Keratinocyte (primary cell): ENCODE results near the gene RNF150. TPM values are rescaled to one million over a fixed set of nuclear protein-coding genes. Genes with fewer than 3 reads are reported as not detected.

Experiments
- DNase-seq: peaks from one replicate; pipeline ENCODE4 v3.0.0-alpha.2; 2011; ENCODE audit warnings: low read depth, missing footprints, low spot score
- FAIRE-seq: peaks from 2 replicates; lab custom pipeline; 2011; peaks lifted over from hg19 to GRCh38; lab: Jason Lieb, UNC
- H2AFZ ChIP-seq: 2 replicates; pipeline ENCODE4 v1.6.0; 2012; ENCODE audit warnings: low read length, control low read depth, inconsistent platforms; ENCODE audit not compliant: control insufficient read depth
- H3K27ac ChIP-seq: 2 replicates; pipeline ENCODE4 v1.5.1; 2011; ENCODE audit warnings: low read length; ENCODE audit not compliant: control insufficient read depth, insufficient read depth
- H3K27me3 ChIP-seq: 3 replicates; pipeline ENCODE4 v1.6.0; 2011; ENCODE audit warnings: low read length; ENCODE audit not compliant: control insufficient read depth, insufficient read depth; ENCODE audit errors: extremely low read depth
- H3K36me3 ChIP-seq, 2 experiments: 2 replicates in 1 of 2; 3 replicates in 1 of 2; pipeline ENCODE4 v1.5.1; 2011; ENCODE audit warnings: low read length in 2 of 2, mild to moderate bottlenecking in 1 of 2; ENCODE audit not compliant: control insufficient read depth in 2 of 2, insufficient read depth in 2 of 2; ENCODE audit errors: extremely low read depth in 1 of 2
- H3K4me1 ChIP-seq: 3 replicates; pipeline ENCODE4 v1.5.1; 2011; ENCODE audit warnings: low read length; ENCODE audit not compliant: control insufficient read depth, insufficient read depth; ENCODE audit errors: extremely low read depth
- H3K4me2 ChIP-seq: 3 replicates; pipeline ENCODE4 v1.6.0; 2011; ENCODE audit warnings: low read depth, low read length; ENCODE audit not compliant: control insufficient read depth, insufficient read depth; ENCODE audit errors: extremely low read depth
- H3K4me3 ChIP-seq, 3 experiments: fragments of 200-600 bp in 1 of 3; sonication (generic) in 1 of 3; 2 replicates in 2 of 3; 3 replicates in 1 of 3; pipeline ENCODE4 v1.5.1; 2011 to 2016; ENCODE audit warnings: low read length in 3 of 3, mild to moderate bottlenecking in 3 of 3, control low read depth in 2 of 3, inconsistent platforms in 1 of 3, low read depth in 1 of 3, mixed read lengths in 1 of 3, mixed run types in 1 of 3, moderate library complexity in 1 of 3; ENCODE audit not compliant: control insufficient read depth in 2 of 3, insufficient read depth in 2 of 3; ENCODE audit errors: extremely low read depth in 1 of 3
- H3K79me2 ChIP-seq: 2 replicates; pipeline ENCODE4 v1.6.0; 2012; ENCODE audit warnings: low read length; ENCODE audit not compliant: control insufficient read depth, insufficient read depth
- H3K9ac ChIP-seq: 3 replicates; pipeline ENCODE4 v1.6.0; 2011; ENCODE audit warnings: low read length; ENCODE audit not compliant: control insufficient read depth, insufficient read depth; ENCODE audit errors: extremely low read depth
- H3K9me1 ChIP-seq: 3 replicates; pipeline ENCODE4 v1.6.0; 2011; ENCODE audit warnings: low read length; ENCODE audit not compliant: control insufficient read depth, insufficient read depth; ENCODE audit errors: extremely low read depth
- H3K9me3 ChIP-seq: 2 replicates; pipeline ENCODE4 v1.5.1; 2012; ENCODE audit warnings: low read depth, low read length; ENCODE audit not compliant: control insufficient read depth
- H4K20me1 ChIP-seq: 3 replicates; pipeline ENCODE4 v1.6.0; 2011; ENCODE audit warnings: low read length; ENCODE audit not compliant: control insufficient read depth, insufficient read depth; ENCODE audit errors: extremely low read depth
- CTCF ChIP-seq, 3 experiments: IDR thresholded peaks in 1 of 3; conservative IDR thresholded peaks in 1 of 3; optimal IDR thresholded peaks in 1 of 3; 2 replicates in 2 of 3; 3 replicates in 1 of 3; pipeline versions ENCODE3 to v1.5.1; 2011; ENCODE audit warnings: low read length in 3 of 3, mild to moderate bottlenecking in 3 of 3, moderate library complexity in 2 of 3, control low read depth in 1 of 3, inconsistent platforms in 1 of 3; ENCODE audit not compliant: insufficient read depth in 2 of 3; ENCODE audit errors: extremely low read depth in 1 of 3
- EZH2 ChIP-seq: IDR thresholded peaks from one replicate; pipeline ENCODE4 v1.6.1; 2012; ENCODE audit warnings: inconsistent platforms, mild to moderate bottlenecking, low read length, moderate library complexity
- dilution Hi-C: fragments of 300-500 bp; cut with MboI; formaldehyde crosslinking; loops from one replicate; pipeline ENCODE4 v1.7.0; 2020; ENCODE audit warnings: low sequenced_read_pairs; ENCODE audit not compliant: extremely low pct_ligation_motif_present
- polyA plus RNA-seq, 5 experiments: library from polyadenylated mRNA; depleted of rRNA in 3 of 5; stranded (reverse) in 3 of 5; stranded (forward) in 1 of 5; unstranded in 1 of 5; fragments of >200 nt; gene quantifications; 1 replicate in 1 of 5; 2 replicates in 3 of 5; 3 replicates in 1 of 5; pipeline versions ENCODE4 v1.2.1 to v1.2.3, GENCODE V29; 2011 to 2012; ENCODE audit warnings: missing spikeins in 2 of 5, low read depth in 1 of 5, low replicate concordance in 1 of 5

Gene RNF150
- polyA plus RNA-seq, 1 donor (not counting 4 experiments of a cell fraction or from before 2014, with no cell fraction given), result 0.18 TPM

DNA sequence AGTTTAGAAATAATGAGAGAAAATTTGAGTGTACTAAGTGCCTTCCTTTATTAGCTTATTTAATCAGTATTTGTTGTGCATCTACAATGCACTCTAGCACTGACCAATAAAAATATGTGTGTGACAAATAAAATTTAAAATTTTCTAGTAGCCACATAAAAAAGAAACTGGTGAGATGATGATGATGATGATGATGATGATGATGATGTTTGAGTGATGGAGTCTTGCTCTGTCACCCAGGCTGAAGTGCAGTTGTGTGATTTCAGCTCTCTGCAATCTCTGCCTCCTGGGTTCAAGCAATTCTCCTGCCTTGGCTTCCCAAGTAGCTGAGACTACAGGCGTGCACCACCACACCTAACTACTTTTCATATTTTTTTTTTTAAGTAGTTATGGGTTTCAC, 110.2 kb downstream of the RNF150 start:
- no peak overlapping the region for H3K4me3 ChIP-seq
- peaks cover 3% of the 10 kb centered on the region for H3K4me1 ChIP-seq
- no peaks in the 10 kb centered on the region for H3K27me3 ChIP-seq
- no peaks in the 10 kb centered on the region for H3K9me1 ChIP-seq
- no peaks in the 10 kb centered on the region for H3K9me3 ChIP-seq
- no peaks in the 10 kb centered on the region for H4K20me1 ChIP-seq
- FAIRE-seq, result no peak
- dilution Hi-C loops, result no loop called here
- no peak for TF ChIP-seq EZH2
- no peak for TF ChIP-seq CTCF (optimal IDR thresholded peaks at IDR 0.05 in 1 of 3, IDR thresholded peaks at IDR 0.05 in 1 of 3, conservative IDR thresholded peaks at IDR 0.05 in 1 of 3; ENCODE audit: extremely low read depth in 1 of 3, insufficient read depth in 2 of 3, low read length in 3 of 3)
- no peaks in the 10 kb centered on the region for H3K36me3 ChIP-seq
- no peak for DNase-seq
- H3K27ac ChIP-seq, result no peak overlapping the region
- no peak overlapping the region for H3K9ac ChIP-seq
- H2AFZ ChIP-seq, result no peak overlapping the region
- no peak overlapping the region for H3K4me2 ChIP-seq
- H3K79me2 ChIP-seq, result no peaks in the 10 kb centered on the region

DNA sequence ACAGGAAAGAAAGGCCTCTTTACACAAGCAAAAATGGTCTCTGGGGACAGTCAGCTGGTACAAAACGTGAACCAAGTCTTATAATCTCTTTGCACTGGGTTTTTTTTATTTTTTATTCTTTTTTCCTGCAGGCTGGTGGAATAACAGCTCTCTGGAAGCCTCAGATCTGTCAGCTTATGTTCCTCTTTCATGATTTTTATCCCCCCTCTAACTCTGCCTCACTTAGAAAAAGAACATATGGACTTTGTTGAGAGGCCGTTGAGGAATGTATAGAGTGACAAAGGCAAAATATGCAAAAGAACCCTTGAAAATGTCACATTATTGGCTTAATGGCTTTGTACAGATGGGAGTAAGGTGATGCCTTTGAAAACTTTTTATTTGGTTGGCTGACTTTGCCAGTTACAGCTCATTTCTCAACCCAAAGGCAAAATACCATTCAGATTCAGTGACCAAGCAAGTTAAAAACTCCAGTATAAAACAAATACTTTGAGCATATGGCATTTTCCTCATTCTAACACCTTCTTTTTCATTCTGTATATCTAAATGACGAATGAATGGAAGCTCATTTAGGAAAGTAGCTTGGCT, 111.1 kb downstream of the RNF150 start:
- Histone ChIP-seq H3K9me1 (no peaks in the 10 kb centered on the region), H3K36me3 (no peaks in the 10 kb centered on the region), H3K4me1 (no peaks in the 10 kb centered on the region), H3K9ac (no peak overlapping the region), H3K9me3 (no peaks in the 10 kb centered on the region), H4K20me1 (no peaks in the 10 kb centered on the region), H3K4me2 (no peak overlapping the region), H3K27me3 (no peaks in the 10 kb centered on the region), H3K79me2 (no peaks in the 10 kb centered on the region), H2AFZ (no peak overlapping the region), H3K27ac (no peak overlapping the region), H3K4me3 (no peak overlapping the region)
- TF ChIP-seq CTCF (optimal IDR thresholded peaks at IDR 0.05 in 1 of 3, IDR thresholded peaks at IDR 0.05 in 1 of 3, conservative IDR thresholded peaks at IDR 0.05 in 1 of 3; ENCODE audit: extremely low read depth in 1 of 3, insufficient read depth in 2 of 3, low read length in 3 of 3) (no peak), EZH2 (no peak)
- FAIRE-seq (no peak), DNase-seq (no peak)
- dilution Hi-C loops, result no loop called here
